ENCODE data around the gene LAMP5.

LAMP5 gene

GRCh38 chr20:9534025-9534424 lies 19.6 kb downstream of the LAMP5 start:
- H3K27me3 ChIP-seq = no peaks in the 10 kb centered on the region

DNA sequence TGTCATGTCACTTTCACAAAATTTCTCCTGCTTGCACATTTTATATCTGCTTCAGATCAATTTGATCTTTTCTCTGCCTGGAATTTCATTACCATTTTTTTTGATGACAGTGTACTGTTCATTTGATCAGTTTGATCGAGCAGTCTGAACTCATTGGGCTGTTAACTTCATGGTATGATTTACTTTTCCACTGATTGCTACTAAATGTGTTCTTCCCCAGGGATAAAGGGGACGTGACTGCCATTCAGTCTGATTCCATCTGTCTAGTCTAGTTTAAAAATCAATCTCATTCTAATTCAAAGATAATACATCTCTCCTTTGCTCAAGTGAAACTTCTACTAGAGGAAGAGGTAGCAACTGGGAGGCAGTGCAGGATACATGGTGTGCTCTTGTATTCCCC lies 21.1 kb downstream of the LAMP5 start:
- peaks cover 0 to 13% (median 3%) of the 10 kb centered on the region in 10 experiments; a peak in 6 of 20 replicates for H3K4me1 ChIP-seq
- H3K9ac ChIP-seq = no peak overlapping the region
- TF ChIP-seq Cebpa-rat (IDR thresholded peaks at IDR 0.05) = no peak
- no peak overlapping the region for H3K27ac ChIP-seq
- H3K27me3 ChIP-seq = no peaks in the 10 kb centered on the region
- H3K4me3 ChIP-seq = no peak overlapping the region
- no peaks in the 10 kb centered on the region for H3K9me3 ChIP-seq (replicated peaks in 1 of 11)
- H4K20me1 ChIP-seq = no peaks in the 10 kb centered on the region
- H3K36me3 ChIP-seq = no peaks in the 10 kb centered on the region
- H3K4me2 ChIP-seq = no peak overlapping the region

More at GRCh38 chr20:9534025-9534424, 19.6 kb downstream of the LAMP5 start:
- no peak overlapping the region for H3K4me2 ChIP-seq
- H3K36me3 ChIP-seq = no peaks in the 10 kb centered on the region
- no peaks in the 10 kb centered on the region for H3K4me1 ChIP-seq
- no peaks in the 10 kb centered on the region for H3K9me3 ChIP-seq (replicated peaks in 1 of 11)
- H3K9ac ChIP-seq = no peak overlapping the region
- TF ChIP-seq Cebpa-rat (IDR thresholded peaks at IDR 0.05) = no peak
- H4K20me1 ChIP-seq = no peaks in the 10 kb centered on the region
- H3K27ac ChIP-seq = no peak overlapping the region
- no peak overlapping the region for H3K4me3 ChIP-seq

GRCh38 chr20:9543214-9543613 lies 28.8 kb downstream of the LAMP5 start:
- Histone ChIP-seq H3K9me3 (replicated peaks in 1 of 11) (peaks cover 0 to 6% (median 0%) of the 10 kb centered on the region in 11 experiments; a peak in 1 of 22 replicates), H3K27me3 (no peaks in the 10 kb centered on the region), H3K4me2 (no peak overlapping the region), H3K4me1 (peaks cover 0 to 13% (median 3%) of the 10 kb centered on the region in 10 experiments; a peak in 6 of 20 replicates), H3K4me3 (no peak overlapping the region), H3K36me3 (no peaks in the 10 kb centered on the region), H4K20me1 (no peaks in the 10 kb centered on the region), H3K27ac (no peak overlapping the region), H3K9ac (no peak overlapping the region)
- TF ChIP-seq Cebpa-rat (IDR thresholded peaks at IDR 0.05) = no peak

GRCh38 chr20:9550283-9550682 lies 35.9 kb downstream of the LAMP5 start:
- Histone ChIP-seq H4K20me1 (no peaks in the 10 kb centered on the region), H3K36me3 (no peaks in the 10 kb centered on the region), H3K9me3 (replicated peaks in 1 of 11) (no peaks in the 10 kb centered on the region), H3K4me3 (no peak overlapping the region), H3K9ac (no peak overlapping the region), H3K4me2 (no peak overlapping the region), H3K27me3 (no peaks in the 10 kb centered on the region), H3K27ac (no peak overlapping the region), H3K4me1 (peaks cover 0 to 8% (median 0%) of the 10 kb centered on the region in 10 experiments; a peak in 3 of 20 replicates)
- no peak for TF ChIP-seq Cebpa-rat (IDR thresholded peaks at IDR 0.05)

- H3K9me3 ChIP-seq (replicated peaks in 1 of 11) = no peaks in the 10 kb centered on the region
- no peaks in the 10 kb centered on the region for H3K36me3 ChIP-seq
- no peak overlapping the region for H3K27ac ChIP-seq
- no peaks in the 10 kb centered on the region for H3K27me3 ChIP-seq
- H3K4me3 ChIP-seq = no peak overlapping the region
- no peak overlapping the region for H3K4me2 ChIP-seq
- H4K20me1 ChIP-seq = no peaks in the 10 kb centered on the region
- TF ChIP-seq Cebpa-rat (IDR thresholded peaks at IDR 0.05) = no peak
- no peak overlapping the region for H3K9ac ChIP-seq
- peaks cover 0 to 8% (median 0%) of the 10 kb centered on the region in 10 experiments; a peak in 4 of 20 replicates for H3K4me1 ChIP-seq
These were observed 36.5 kb downstream of the LAMP5 start for GRCh38 chr20:9550871-9551270.

DNA sequence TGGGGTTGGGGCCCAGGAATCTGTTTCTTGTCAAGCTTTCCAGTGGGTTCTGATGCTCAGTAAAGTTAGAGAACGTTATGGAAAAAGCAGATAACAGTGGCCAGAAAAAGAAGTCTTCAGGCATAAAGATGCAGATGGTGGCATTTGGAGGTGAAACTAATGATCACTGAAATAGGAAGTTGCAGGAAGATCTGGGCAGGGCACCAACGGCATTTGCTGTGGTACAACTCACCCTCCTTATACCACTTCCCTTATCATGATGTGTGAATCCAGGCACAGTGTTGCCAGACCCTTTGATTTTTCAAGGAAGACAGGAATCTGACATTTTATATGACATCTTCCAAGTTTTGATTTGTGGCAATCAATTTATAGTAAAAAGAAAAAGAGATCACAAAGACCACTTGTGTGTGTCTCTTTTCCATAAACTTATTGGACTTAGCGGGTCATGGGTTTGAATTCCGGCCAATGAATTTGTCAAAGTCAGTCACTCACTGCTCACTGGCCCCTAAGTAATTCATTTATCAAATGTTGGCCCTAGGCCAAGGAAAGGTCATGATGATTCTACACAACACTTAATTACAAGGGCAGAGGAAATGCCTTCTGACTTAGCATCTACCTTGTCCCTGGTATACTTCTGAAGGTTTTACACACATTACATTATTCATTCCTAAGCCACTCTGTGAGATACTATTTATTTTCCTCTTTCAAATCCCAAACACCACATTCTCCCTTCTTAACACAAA lies 37.6 kb downstream of the LAMP5 start:
- Histone ChIP-seq H4K20me1 (no peaks in the 10 kb centered on the region), H3K27me3 (no peaks in the 10 kb centered on the region), H3K9ac (no peak overlapping the region), H3K27ac (no peak overlapping the region), H3K4me2 (peak overlapping the region in 4 of 11 experiments; percentile 6 to 40 (median 22); a peak in 4 of 22 replicates), H3K9me3 (replicated peaks in 1 of 11) (no peaks in the 10 kb centered on the region), H3K4me1 (peaks cover 0 to 8% (median 0%) of the 10 kb centered on the region in 10 experiments; a peak in 4 of 20 replicates), H3K36me3 (no peaks in the 10 kb centered on the region), H3K4me3 (no peak overlapping the region)
- TF ChIP-seq Cebpa-rat (IDR thresholded peaks at IDR 0.05) = no peak

GRCh38 chr20:9555781-9556180 lies 41.4 kb downstream of the LAMP5 start:
- H3K4me2 ChIP-seq = peak overlapping the region in 1 of 11 experiments; percentile 15; a peak in 1 of 22 replicates
- H4K20me1 ChIP-seq = no peaks in the 10 kb centered on the region
- no peak overlapping the region for H3K9ac ChIP-seq
- no peak for TF ChIP-seq Cebpa-rat (IDR thresholded peaks at IDR 0.05)
- H3K27ac ChIP-seq = no peak overlapping the region
- H3K27me3 ChIP-seq = no peaks in the 10 kb centered on the region
- H3K4me3 ChIP-seq = no peak overlapping the region
- no peaks in the 10 kb centered on the region for H3K9me3 ChIP-seq (replicated peaks in 1 of 11)
- no peaks in the 10 kb centered on the region for H3K36me3 ChIP-seq
- H3K4me1 ChIP-seq = peaks cover 0 to 8% (median 0%) of the 10 kb centered on the region in 10 experiments; a peak in 4 of 20 replicates

- H3K4me3 ChIP-seq = no peak overlapping the region
These were observed 43.0 kb downstream of the LAMP5 start for GRCh38 chr20:9557411-9557810.

DNA sequence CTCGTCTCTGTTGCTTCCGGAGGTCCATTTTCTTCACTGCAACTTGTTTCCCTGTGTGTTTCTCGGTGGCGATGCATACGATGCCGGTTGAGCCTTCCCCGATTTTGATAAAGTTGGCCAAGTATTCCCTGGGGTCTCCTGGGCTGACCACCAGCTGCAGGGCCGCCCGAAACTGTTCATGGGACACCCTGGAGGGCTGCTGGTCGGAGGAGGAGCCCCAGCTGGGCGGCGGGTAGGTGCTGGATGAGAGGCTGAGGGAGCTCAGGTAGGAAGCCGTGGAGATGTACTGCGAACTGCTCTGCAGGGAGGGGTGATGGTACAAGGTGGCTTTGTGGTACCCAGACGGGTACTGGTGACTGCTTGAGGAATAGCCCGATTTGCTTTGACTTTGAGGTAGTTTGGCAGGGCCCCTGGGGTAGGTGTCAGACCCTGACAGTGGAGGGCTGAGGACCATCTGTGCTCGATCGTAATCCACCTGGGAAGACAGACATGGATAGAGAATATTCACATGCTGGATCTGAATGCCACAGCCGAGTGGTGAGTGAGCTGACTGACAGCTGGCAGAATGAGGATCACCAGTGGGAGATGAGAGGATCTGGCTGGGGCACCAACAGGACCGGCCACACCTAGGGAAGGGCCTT lies 51.6 kb downstream of the LAMP5 start:
- no peak overlapping the region for H3K27ac ChIP-seq
- no peaks in the 10 kb centered on the region for H4K20me1 ChIP-seq
- no peak for TF ChIP-seq Cebpa-rat (IDR thresholded peaks at IDR 0.05)
- H3K27me3 ChIP-seq = no peaks in the 10 kb centered on the region
- H3K9me3 ChIP-seq (replicated peaks in 1 of 11) = no peaks in the 10 kb centered on the region
- no peaks in the 10 kb centered on the region for H3K36me3 ChIP-seq
- H3K4me3 ChIP-seq = no peak overlapping the region
- no peak overlapping the region for H3K4me2 ChIP-seq
- H3K9ac ChIP-seq = no peak overlapping the region
- no peaks in the 10 kb centered on the region for H3K4me1 ChIP-seq

More at GRCh38 chr20:9557411-9557810, 43.0 kb downstream of the LAMP5 start:
- H3K4me1 ChIP-seq = no peaks in the 10 kb centered on the region; a peak in 1 of 20 replicates
- no peaks in the 10 kb centered on the region for H3K9me3 ChIP-seq (replicated peaks in 1 of 11)
- no peaks in the 10 kb centered on the region for H3K36me3 ChIP-seq
- TF ChIP-seq Cebpa-rat (IDR thresholded peaks at IDR 0.05) = no peak
- no peak overlapping the region for H3K27ac ChIP-seq
- H3K4me2 ChIP-seq = no peak overlapping the region
- H3K9ac ChIP-seq = no peak overlapping the region
- no peaks in the 10 kb centered on the region for H4K20me1 ChIP-seq
- H3K27me3 ChIP-seq = no peaks in the 10 kb centered on the region
